ENCODE results near the gene SNN.

SNN gene

DNA sequence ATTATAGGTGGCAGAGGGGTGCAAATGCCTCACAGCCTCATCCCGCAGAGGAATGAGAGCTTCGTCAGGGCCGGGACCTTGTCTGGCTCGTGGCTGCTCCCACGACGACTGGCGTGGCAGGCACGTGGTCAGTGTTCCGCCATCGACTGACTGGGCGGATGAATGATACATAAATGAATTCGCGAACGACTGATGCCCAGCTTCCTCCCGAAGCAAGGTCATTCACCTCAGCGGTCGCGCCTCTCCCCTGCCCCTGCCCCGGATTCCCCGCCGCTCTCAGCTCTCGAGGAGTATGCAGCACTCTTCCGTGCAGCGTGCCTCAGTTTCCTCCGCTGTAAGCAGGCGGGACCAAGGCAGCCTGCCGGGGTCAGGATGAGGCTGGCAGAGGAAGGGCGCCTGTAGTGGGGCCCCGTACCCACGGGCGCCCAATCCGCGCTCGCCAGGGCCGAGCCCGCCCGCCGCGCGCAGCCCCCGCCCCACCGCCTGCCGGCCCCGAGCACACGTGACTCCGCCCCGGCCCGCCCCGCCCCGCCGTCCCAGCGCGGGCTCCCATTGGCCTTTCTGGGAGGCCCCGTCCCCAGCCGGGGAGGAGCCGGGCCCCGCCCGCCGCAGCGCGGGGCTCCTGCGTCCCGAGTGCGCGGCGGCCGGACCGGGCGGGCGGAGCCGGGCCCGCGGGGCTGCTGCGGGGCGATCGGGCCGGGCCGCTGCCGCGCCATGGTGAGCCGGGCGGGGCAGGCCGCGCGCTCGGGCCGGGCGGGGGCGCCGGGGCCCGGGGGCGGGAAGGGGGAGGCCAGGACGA, at the start of gene SNN:
Gene SNN, plus strand, starts transcription at position 632 of the 799 bp plus-strand sequence. CDS start 7,605 bp downstream, outside the sequence.
- in situ Hi-C loops (cut with MboI; ENCODE audit: low sequenced_read_pairs), result no loop called here

DNA sequence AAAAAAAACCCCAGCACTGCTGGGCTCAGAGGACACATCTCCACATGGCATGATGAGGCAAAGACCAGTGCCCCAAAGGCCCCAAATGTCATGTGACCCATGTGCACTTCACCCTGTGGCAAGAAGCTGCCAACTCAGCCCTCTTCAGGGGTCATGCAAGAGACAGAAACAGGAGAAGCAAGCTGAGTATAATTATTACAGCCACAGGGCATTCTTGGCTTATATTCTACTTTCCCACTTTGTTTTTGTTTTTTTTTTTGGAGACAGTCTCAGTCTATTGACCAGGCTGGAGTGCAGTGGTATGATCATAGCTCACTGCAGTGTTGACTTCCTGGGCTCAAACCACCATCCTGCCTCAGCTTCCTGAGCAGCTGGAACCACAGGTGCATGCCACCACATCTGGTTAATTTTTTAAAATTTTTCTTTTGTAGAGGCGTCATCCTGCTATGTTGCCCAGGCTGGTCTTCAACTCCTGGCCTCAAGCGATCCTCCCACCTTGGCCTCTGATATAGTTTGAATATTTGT, 48.9 kb upstream of the SNN start:
- in situ Hi-C loops (cut with MboI; ENCODE audit: low sequenced_read_pairs), result no loop called here

DNA sequence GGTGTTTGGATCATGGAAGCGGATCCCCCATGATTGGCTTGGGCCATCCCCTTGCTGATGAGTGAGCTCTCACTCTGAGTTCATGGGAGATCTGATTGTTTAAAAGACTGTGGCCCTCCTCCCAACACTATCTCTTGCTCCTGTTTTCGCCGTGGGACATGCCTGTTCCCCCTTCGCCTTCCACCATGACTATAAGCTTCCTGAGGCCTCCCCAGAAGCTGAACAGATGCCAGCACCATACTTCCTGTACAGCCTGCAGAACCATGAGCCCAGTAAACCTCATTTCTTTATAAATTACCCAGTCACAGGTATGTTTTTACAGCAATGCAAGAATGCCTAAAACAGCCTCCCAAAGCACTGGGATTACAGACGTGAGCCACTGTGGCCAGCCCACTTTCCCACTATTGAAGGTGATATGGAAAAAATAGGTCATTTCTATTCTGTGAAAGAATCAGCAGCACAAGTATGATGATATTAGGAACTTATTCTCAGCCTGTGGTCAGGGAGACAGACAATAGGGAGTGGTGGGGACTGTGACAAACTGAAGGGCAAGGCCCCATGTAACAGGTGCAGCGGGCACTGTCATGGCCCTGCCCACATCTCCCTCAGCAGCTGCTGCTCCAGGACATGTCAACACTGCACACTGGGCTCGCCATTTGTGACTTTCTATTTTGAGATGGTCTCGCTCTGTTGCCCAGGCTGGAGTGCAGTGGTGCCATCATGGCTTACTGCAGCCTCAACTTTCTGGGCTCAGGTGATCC, 47.8 kb upstream of the SNN start:
- in situ Hi-C loops (cut with MboI; ENCODE audit: low sequenced_read_pairs), result no loop called here

DNA sequence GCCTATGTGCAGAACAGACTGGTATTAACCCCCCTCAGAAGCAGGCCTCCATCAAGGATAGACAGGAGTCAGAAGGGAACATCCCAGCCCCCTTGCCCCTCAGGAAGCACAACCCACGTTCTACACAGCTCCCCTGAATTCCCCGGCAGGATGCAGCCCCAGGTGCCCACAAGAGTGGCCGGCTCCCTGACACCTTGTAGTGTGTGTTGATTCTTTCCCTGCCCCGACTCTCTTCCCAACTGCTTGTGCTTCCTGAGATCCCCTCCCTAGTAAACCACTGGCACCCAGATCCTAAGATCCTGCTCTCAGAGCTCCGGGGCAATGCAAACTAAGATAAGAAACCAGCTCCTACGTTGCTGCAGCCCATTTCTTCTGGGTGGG, 46.7 kb upstream of the SNN start:
- in situ Hi-C loops (cut with MboI; ENCODE audit: low sequenced_read_pairs), result no loop called here

DNA sequence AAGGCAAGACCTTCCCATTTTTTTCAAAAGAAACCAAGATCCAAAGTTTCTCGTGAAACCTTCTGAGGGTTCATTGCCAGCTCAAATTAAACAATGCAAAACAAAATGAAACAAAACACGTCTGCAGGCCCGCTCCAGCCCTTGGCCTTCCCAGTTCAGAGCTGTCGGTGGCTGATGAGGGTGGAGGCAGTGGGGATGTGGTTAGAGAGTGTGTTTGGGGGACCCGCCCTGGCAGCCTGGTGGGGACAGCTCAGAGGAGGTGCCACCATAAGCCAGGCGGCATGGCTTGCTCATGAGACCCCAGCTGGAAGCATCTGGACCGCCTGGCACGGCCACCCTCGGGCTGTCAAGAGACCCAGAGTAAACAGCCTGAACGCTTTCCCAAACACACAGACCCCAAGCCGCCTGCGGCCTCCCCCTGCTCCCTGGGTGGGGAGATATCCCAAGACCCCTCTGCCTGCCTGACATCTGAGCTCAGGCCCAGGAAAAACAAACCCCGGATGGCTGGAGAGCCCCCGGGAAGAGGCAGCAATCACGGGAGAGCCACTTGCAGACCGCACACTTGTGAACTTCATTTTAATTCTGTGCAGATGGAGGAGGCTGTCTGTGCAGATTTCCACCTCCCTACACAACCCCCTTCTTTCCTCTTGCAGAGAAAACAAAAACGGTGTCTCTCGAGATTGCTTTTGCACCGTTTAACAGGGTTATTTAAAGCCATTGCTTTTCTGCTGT, 46.2 kb upstream of the SNN start:
- in situ Hi-C loops (cut with MboI; ENCODE audit: low sequenced_read_pairs), result no loop called here

DNA sequence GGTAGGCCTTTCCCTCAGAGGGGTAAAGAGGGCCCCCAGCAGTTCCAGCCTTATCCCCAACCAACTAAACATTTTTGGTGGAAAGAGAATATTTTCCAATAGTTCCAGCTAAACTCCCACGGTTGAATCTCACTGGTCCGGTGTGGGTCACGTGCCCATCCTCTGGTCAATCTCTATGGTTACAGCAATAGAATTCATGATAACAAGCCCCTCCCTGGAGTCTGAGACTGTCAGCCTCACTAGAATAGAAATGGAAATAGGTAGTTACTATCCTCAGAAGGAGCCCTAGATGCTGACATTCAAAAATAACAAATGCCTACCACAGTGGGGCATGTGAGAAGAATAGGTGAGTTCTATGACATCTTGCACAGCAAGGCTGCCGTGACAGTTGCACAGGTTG, 44.0 kb upstream of the SNN start:
- in situ Hi-C loops (cut with MboI; ENCODE audit: low sequenced_read_pairs), result no loop called here

DNA sequence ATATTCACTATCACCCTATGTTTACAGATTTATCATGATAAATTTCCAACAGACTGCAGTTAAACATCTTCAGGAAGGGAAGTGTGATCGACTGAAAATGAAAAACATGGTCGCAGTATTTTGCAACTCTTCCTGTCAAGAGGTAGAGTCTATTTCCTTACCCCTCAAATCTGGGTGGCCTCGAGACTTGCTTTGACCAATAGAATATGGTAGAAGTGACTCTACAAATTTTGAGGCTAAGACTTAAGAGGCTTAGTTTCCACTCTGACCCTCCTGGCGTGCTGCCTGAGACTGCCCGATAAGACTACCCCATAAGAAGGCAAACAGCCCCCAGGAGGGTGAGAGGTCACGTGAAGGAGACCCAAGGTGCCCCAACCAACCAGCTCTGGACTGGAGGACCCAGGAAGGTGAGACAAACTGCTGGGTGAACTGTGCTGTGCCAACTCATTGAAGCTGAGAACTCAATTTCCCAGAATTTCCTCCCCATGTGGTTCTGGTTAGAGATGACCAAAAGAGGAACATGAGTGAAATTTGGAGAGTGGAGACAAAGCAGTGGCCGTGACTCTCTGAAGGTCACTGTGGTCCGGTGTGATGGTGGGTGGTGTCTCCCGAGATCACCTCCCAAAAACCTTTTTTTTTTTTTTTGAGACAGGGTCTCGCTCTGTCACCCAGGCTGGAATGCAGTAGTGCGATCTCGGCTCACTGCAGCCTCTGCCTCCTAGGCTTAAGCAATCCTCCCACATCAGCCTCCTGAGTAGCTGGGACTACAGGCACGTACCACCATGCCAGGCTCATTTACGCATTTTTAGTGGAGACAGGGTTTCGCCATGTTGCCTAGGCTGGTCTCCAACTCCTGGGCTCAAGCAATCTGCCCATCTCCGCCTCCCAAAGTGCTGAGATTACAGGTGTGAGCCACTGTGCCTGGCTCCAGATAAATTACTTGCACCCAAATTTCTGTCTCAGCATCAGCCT, 43.3 kb upstream of the SNN start:
- in situ Hi-C loops (cut with MboI; ENCODE audit: low sequenced_read_pairs), result no loop called here

DNA sequence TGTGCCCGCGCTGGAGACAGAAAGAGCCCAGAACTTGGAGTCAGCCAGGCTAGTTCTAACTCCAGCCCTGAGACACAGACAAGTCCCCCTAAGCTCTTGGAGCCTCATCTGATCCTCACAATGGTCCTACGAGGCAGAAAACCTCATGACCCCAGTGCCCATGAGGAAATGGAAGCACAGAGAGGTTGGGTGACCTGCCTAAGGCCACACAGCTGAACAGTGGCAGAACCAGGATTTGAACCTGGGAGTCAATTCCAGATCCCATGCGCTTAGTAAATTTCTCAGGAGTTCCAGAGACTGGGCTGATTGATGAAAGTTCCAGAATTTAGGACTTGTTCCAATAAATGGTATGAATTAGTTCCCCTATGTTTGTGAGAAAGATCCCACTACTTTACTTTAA, 42.5 kb upstream of the SNN start:
- in situ Hi-C loops (cut with MboI; ENCODE audit: low sequenced_read_pairs), result no loop called here

DNA sequence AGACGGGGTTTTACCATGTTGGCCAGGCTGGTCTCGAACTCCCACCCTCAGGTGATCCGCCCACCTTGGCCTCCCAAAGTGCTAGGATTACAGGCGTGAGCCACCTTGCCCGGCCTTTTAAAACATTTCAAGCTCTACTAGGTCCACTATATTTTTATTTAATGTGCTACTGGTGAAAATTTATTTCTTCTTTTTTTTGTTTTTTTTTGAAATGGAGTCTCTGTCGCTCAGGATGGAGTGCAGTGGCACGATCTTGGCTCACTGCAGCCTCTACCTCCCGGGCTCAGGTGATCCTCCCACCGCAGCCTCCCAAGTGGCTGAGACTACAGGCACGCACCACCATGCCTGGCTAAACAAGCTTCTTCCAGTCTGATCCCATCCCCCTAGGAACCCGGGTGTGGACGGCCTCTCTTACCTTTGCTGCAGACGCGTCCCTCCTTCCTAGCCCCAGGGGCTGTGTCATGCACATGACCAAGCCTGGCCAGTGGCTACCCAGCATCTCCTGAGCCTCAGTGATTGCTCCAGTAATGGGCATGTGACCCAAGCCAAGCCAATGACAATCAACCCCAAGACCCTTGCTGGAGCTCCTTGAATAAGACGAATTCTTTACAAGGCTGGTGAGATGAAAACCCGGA, 41.5 kb upstream of the SNN start:
- in situ Hi-C loops (cut with MboI; ENCODE audit: low sequenced_read_pairs), result no loop called here

DNA sequence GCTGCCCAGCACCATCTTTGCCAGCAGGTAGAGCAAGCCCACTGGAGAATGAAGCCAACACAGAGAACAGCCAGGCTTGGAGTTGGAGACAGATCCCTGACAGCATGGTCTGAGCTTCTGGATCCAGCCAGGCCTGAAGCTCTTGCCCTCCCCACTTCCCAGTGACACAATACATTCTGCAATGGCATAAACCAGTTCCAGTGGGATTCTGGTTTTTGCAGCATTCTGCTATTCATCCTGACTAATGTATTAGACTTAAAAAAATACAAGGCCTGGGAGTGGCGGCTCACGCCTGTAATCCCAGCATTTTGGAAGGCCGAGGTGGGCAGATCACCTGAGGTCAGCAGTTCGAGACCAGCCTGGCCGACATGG, 41.0 kb upstream of the SNN start:
- in situ Hi-C loops (cut with MboI; ENCODE audit: low sequenced_read_pairs), result no loop called here

DNA sequence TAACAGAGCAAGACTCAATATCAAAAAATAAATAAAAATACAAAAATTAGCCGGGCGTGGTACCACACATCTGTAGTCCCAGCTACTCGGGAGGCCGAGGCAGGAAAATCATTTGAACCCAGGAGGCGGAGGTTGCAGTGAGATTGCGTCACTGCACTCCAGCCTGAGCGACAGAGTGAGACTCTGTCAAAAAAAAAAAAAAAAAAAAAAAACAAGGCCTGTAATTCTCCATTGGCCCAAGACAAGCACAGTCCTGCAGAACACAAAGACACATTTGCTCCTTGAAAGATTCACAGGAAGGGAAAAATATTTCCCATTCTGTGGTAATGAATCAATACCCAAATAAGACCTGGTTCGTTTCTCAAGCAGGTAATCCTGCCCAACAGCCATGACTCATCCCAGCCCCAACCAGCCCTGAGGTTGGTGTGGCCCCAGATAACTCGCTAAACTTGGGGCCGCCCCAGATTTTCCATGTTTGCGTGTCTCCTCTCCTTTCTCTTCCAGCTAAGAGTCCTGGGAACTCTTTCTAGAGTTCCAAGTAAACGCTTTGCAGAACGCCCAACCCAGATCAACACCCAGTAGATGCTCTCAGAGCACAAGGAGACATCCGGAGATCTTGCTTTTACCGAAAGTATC, 40.3 kb upstream of the SNN start:
- in situ Hi-C loops (cut with MboI; ENCODE audit: low sequenced_read_pairs), result no loop called here

DNA sequence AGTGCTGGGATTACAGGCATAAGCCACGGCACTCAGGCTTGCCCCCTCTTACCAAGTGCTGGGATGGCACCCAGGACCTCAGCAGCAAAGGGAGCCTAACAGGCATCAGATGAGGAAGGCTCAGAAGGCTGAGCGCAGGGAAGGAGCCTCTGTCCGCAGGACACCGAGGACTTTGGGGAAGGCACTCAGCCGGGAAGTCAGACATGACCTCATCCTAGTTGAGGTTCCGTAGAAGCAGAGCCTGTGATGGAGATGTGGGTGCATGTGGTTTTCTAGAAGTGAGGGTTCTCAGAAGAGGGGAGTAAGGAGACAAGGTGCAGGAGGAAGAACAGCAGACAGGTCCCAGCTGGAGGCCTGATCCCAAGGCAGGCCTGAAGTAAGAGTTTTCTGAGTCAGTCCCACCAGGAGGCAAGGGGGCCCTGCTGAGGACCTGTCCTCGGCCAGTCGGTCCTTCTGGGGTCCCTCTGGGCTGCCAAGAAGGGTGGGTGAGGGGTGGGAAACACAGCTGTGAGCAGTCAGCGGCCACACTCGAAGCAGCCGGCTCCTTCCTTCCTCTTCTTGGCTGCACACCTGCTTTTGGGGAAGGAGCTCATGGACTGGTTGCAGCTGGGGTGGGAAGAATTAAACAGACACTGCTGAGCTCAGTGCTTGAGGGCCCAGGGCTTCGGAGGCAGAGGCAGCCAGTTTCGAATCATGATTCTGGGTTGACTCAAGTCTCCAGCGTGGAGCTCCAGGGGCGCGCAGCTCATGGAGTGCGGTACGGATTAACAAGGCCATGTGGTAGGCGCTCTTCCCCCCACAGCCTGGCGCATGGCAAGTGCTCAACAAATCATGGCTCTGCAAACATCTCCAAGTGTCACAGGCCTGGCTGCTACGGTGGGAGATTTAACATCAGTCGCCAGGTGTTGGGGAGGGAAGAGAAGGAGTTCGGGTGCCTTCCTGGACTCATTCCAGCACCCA, 38.9 kb upstream of the SNN start:
- in situ Hi-C loops (cut with MboI; ENCODE audit: low sequenced_read_pairs), result no loop called here

DNA sequence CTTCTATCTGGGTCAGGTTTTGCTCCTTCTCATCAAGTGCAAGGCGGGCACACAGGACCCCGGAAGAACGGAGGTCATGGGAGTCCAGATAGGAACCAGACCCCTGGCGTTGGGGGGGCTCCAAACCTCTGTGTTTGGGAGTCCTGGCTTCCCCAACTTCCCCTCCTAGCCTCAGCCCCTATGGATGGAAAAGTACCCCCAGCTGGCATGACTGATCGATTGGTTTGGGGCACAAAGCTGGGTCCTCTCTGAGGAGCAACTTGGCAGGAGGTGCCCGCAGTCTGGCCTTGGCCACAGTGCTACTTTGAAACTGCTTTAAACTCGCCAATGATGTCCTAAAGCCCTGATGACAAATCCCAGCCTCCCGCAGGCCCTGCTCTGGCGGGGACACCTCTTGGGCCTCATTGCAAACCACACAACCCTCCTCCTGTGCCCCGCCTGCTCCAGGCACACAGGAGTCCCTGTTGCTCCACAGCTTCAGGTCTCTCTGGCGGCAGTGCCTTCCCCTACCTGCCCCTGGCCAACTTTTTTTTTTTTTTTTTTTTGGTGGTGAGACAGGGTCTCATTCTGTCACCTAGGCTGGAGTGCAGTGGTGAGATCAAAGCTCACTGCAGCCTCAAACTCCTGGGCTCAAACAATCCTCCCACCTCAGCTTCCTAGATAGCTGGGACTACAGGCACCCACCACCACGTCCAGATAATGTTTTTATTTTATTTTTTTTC, 38.0 kb upstream of the SNN start:
- in situ Hi-C loops (cut with MboI; ENCODE audit: low sequenced_read_pairs), result no loop called here

DNA sequence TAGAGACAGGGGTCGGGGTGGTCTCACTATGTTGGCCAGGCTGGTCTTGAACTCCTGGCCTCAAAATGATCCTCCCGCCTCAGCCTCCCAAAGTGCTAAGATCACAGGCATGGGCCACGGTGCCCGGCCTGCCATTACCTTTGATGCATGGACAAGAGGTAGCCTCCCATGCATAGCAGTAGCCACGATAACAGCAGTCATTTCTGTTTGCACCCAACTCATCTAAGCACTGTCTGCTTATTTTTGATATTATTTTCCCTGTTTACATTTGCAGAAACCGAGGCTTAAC, 37.5 kb upstream of the SNN start:
- in situ Hi-C loops (cut with MboI; ENCODE audit: low sequenced_read_pairs), result no loop called here

DNA sequence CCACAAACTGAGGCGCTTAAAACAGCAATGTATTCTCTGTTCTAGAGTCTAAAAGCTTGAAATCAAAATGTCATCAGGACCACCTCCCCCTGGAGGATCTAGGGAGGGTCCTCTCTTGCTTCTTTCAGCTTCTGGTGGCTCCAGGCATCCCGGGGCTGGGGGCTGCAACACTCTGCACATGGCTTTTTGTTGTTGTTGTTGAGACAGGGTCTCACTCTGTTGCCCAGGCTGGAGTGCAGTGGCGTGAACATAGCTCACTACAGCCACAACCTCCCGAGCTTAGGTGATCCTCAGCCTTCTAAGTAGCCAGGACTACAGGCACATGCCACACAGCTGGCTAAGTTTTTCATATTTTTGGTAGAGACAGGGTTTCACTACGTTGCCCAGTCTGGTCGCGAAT, 37.0 kb upstream of the SNN start:
- in situ Hi-C loops (cut with MboI; ENCODE audit: low sequenced_read_pairs), result no loop called here

DNA sequence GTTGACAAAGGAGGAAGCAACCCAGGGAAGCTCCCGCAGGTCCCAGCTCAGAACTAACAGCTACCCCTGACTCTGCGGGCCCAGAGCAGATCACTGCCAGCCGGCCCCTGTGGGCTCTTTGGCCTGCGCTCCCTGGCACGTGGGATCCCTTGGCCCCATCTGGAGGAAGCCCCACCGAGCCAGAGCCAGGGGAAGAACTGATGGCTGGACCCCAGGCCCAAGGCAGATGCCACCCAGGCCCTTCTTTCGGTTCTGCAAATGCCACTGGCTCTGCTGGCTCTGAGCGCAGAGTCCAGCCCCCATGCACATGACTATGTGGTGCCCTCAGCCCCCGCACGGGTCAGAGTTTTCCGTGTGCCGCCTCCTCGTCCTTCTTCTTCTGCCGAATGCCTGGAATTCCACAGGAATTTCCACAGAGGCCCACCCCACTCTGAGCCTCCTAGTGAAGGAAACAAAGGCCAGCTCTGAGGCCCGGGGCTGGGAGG, 35.8 kb upstream of the SNN start:
- in situ Hi-C loops (cut with MboI; ENCODE audit: low sequenced_read_pairs), result no loop called here

DNA sequence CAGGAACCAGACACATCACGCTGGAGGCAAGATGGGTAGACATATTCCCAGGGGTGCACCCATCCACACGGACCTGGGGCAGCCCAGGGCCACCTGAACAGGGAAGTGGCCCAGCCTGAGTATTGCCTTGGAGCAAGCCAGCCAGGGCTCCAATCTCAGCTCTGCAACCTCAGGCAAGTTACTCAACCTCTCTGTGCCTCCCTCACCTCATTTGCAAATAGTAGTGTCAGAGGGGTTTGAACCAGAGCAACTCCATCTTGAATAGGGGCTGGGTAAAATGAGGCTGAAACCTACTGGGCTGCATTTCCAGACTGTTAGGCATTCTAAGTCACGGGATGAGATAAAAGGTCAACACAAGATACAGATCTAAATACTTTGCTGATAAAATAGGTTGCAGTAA, 35.1 kb upstream of the SNN start:
- in situ Hi-C loops (cut with MboI; ENCODE audit: low sequenced_read_pairs), result no loop called here

DNA sequence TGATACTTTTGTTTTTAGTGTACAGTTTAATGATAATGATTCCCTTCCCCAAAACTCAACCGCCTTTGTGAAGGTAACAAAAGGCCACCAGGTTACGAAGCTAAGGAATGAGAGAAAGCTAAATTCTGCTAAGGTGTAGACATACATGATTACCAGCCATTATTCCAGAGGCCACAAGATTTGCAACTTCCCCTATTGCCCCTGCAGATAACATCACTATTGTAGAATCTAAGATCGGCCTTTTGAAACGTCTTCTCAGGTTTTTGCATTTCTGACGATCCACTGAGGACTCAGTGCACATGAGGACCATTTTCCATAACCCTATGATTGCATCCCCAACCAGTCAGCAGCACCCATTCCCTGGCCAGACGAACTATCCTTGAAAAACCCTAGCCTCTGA, 33.9 kb upstream of the SNN start:
- in situ Hi-C loops (cut with MboI; ENCODE audit: low sequenced_read_pairs), result no loop called here
